NT2/D1 (cell line): ENCODE measurements around the gene LRRC25.
"Not testable (repeated sequence)": the region's sequence is repeated elsewhere in the genome, so short reads cannot be mapped to it uniquely, and the experiment has no call there.

Experiments used
- SUZ12 ChIP-seq: IDR thresholded peaks from 2 replicates; pipeline ENCODE4 v1.6.1; 2011; ENCODE audit not compliant: insufficient read length, insufficient read depth; ENCODE audit errors: extremely low read depth
- YY1 ChIP-seq: IDR thresholded peaks from 2 replicates; pipeline ENCODE4 v1.6.1; 2011; ENCODE audit not compliant: insufficient read length, insufficient read depth
- ZNF274 ChIP-seq: IDR thresholded peaks from 2 replicates; pipeline ENCODE4 v1.6.1; 2011; ENCODE audit warnings: mild to moderate bottlenecking, low read depth, low read length

DNA sequence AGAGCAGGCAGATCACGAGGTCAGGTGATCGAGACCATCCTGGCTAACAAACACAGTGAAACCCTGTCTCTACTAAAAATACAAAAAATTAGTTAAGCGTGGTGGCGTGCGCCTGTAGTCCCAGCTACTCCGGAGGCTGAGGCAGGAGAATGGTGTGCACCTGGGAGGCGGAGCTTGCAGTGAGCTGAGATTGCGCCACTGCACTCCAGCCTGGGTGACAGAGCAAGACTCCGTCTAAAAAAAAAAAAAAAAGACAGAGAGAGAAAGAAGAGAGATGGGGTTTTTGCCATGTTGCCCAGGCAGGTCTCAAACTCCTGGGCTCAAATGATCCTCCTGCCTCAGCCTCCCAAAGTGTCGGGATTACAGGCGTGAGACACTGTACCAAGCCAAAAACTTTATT, 8.3 kb upstream of the LRRC25 start:
- TF ChIP-seq SUZ12, ZNF274, YY1: not testable (repeated sequence)
